Left kidney (tissue), 2 donors: ENCODE results near the gene GLIS2. TPM values are rescaled to one million over a fixed set of nuclear protein-coding genes. Genes with fewer than 3 reads are reported as not detected.

Experiments
- DNase-seq: peaks from one replicate; pipeline ENCODE4 v3.0.0-alpha.2; 2013
- polyA plus RNA-seq: library from polyadenylated mRNA; unstranded; fragments of 120-200 nt; gene quantifications from one replicate; pipeline ENCODE4 v1.2.1, GENCODE V29; 2013; ENCODE audit not compliant: insufficient read length

Gene GLIS2
- polyA plus RNA-seq, 1 donor = 32.5 TPM

- DNase-seq = no peak
These were observed 54.3 kb downstream of the GLIS2 start for GRCh38 chr16:4370151-4370550.

GRCh38 chr16:4370570-4371356, 54.9 kb downstream of the GLIS2 start:
- no peak for DNase-seq

- peak; percentile 82 for DNase-seq
These were observed 55.6 kb downstream of the GLIS2 start, which contains the start of gene VASN for GRCh38 chr16:4371357-4372000. Gene VASN (plus strand): TSS chr16:4371848. CDS start chr16:4380878, 9,030 bp downstream.

DNA sequence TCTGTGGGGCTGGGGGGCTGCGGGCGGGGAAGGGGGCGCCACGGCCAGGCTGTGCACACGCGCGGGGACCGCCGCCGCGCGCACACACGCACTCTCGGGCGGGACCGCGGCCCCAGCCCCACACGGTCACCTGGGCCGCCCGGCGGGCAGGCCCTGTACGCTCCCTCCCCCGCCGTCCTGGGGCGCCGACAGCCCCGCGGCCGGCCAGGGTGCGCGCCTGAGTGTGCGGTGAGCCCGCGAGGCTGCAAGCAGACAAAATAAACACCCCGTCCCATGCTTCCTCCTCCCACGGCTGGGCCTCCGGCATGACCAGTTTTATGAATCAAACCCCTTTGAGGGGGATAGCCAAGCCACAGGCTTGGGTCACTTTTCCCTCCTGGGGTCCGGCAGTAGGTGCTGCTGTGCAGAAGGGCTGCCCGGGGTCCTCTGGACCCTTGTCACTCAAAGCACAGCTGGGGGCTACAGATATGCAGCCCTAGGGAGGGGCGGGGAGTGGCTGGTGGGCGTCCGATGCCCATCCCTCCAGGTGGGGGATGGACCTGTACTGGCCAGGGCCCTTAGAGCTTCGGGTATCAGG, 56.2 kb downstream of the GLIS2 start:
- DNase-seq = no peak

- DNase-seq = no peak
These were observed 56.9 kb downstream of the GLIS2 start for GRCh38 chr16:4372578-4373355.

GRCh38 chr16:4373356-4373908, 57.6 kb downstream of the GLIS2 start:
- no peak for DNase-seq

GRCh38 chr16:4373909-4374742, 58.3 kb downstream of the GLIS2 start:
- DNase-seq = peak; percentile 84

DNA sequence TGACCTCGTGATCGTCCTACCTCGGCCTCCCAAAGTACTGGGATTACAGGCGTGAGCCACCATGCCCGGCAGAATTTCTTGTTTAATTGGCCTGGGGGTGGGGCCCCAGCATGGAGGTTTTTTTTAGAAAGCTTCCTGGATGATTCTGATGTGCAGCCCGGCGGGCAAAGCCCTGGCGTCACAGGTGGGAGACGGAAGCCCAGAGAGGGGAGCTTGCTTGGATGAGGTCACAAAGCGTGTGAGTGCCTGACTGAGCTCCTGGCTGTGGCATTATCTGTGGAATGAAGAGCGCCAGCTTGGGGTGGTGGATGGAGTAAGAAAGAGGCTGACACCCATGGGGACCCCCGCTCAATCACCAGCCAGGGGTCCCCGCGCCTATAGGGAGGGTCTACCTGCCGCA, 59.9 kb downstream of the GLIS2 start:
- no peak for DNase-seq

DNA sequence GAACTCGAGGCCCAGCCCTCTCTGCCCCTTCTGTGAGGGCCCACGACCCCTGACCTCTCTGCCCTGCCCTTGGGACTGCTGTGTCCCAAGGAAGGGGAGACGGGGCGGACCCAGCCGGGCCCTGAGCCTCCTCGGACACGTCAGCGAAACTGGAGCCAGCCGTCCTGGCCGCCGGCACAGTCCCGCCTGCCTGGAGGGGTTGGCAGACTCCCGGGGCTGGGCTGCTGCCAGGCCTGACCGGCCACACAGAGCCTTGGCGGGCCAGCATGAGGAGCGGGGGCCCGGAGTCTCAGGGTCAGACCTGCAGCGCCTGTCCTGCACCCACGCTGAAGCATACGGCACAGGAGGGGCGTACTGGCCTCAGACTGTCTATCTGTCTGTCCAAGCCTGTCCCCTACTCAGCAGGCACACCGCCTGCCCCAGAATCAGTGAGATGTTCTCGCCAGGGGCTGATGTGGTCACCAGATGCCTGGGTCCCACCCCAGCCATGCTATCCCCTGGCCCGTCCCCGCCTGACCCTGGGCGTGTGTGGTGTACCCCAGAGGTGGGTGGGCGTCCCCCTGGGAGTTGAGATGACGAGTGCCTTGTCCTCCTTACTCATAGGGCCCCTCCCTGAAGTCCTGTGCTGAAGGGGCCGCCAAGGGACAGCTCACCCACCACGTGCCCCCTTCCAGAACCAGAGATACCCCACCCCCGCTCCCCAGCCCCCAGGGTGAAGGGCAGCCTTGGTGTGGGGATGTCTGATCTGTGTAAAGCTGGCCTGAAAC, 60.4 kb downstream of the GLIS2 start:
- DNase-seq = no peak

DNA sequence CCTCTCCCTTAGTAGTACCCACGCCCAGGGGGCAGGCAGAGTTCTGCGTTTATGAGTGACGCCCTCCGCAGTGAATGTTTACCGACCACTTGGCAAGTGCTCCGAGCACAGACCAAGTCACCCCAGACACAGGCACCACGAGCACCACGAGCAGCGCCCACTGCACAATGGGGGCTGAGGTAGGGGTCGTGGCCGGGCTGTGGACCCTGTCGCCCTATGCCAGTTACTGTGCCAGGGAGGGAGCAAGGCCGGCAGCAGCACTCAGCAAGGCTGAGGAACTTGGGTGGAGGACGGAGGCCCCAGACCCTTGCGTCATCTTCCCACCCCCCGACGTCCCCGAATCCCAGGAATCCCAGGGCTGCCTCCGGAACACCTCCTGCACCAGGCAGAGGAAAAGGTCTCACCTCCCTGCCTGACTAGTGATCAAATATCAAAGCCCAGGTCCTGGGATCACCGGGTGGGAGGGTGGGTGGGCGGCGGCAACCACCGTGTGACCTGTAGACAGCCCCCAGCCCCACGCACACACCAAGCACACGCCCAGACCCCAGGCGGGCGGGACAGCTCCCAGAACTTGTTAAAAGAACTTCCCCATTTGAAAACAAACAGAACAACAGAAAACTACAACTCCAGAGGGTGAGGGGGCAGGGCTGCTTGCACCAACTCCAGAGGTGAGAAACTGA, 61.2 kb downstream of the GLIS2 start:
- no peak for DNase-seq

GRCh38 chr16:4377573-4378154, 61.8 kb downstream of the GLIS2 start:
- DNase-seq = no peak

- no peak for DNase-seq
These were observed 62.3 kb downstream of the GLIS2 start for GRCh38 chr16:4378161-4378666.

DNA sequence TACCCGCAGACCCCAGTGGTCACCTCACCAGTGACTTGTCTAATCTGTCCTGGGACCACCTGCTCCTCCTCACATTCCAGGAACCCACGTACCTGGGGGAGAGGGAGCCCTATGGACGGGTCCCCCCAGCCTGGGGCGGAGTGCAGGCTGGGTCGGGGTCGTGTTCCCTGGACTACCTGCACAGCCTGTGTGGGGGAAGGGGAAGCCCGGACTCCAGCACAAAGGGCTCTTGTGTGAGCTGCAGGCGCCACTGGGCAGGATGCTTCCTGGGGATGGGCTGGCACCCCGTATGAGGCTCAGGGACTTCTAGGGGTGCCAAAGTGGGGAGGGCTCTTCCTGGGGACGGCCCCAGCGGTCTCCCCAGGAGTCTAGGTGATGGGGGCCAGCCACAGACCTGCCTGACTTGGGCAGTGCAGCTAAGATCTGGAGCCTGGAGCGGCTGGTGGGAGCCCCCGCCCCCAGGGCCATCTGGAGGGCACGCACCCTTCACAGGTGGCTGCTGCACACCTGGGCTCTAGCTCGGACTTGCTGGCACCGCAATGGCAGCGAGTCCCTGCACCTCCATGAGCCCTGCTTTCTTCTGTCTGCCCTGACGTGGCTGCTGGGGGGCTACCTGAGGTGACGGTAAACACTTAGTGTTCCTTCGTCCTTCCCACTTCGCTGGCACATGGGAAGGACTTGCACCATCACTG, 63.3 kb downstream of the GLIS2 start:
- no peak for DNase-seq

DNA sequence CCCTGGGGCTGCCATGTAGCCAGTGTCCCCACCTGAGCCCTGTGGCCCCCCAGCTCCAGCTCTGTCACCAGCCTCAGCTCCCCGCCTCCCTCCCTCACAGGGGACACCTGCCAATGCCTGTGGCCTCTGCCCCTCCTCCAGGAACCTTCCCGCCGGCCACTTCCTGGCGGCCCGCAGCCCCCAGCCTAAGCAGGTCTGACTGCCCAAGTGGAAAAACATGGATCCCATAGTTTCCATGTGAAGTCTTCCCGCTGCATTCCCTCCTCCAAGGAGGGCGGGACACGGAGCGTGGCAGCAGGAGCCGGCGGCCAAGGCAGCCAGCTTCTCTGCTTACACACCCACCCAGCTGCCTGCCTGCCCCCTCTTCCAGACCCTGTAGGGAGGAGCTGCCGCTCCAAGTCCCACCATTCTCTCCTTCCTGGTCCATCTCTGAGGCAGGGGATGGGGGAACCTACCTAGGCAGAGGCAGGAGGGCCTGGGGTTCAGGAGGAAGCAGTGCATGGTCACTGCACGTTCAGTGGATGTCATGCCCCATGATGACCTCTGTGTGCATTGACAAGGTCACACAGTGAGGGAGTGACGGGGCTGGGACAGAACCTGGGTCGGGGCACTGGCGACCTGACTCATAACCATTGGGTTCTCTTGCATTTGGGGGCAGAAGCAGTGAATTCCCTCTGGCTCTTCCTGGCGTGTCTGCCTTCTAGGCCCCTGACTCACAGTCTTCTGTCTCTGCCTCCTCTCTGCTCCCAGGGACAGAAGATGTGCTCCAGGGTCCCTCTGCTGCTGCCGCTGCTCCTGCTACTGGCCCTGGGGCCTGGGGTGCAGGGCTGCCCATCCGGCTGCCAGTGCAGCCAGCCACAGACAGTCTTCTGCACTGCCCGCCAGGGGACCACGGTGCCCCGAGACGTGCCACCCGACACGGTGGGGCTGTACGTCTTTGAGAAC, 64.5 kb downstream of the GLIS2 start:
- no peak for DNase-seq

DNA sequence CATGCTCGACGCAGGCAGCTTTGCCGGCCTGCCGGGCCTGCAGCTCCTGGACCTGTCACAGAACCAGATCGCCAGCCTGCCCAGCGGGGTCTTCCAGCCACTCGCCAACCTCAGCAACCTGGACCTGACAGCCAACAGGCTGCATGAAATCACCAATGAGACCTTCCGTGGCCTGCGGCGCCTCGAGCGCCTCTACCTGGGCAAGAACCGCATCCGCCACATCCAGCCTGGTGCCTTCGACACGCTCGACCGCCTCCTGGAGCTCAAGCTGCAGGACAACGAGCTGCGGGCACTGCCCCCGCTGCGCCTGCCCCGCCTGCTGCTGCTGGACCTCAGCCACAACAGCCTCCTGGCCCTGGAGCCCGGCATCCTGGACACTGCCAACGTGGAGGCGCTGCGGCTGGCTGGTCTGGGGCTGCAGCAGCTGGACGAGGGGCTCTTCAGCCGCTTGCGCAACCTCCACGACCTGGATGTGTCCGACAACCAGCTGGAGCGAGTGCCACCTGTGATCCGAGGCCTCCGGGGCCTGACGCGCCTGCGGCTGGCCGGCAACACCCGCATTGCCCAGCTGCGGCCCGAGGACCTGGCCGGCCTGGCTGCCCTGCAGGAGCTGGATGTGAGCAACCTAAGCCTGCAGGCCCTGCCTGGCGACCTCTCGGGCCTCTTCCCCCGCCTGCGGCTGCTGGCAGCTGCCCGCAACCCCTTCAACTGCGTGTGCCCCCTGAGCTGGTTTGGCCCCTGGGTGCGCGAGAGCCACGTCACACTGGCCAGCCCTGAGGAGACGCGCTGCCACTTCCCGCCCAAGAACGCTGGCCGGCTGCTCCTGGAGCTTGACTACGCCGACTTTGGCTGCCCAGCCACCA, 65.4 kb downstream of the GLIS2 start:
- no peak for DNase-seq
